HCT116 (cell line): ENCODE data around the gene PLA2G2E. TPM values are rescaled to one million over a fixed set of nuclear protein-coding genes. Genes with fewer than 3 reads are reported as not detected.
A peak's percentile ranks its signal among the peaks of the same experiment; 100 is the strongest.

ENCODE experiments used
- ATAC-seq: fragments of 200-7000 bp; cut with Tn5 transposase; 2 replicates; pipeline ENCODE4 v1.9.1; 2020; ENCODE audit warnings: mild to moderate bottlenecking, moderate library complexity
- BruUV-seq: library from RNA; stranded (reverse); fragments of 400-500 nt; replicated peaks from 2 replicates; lab custom pipeline; 2021; lab: Mats Ljungman, UMichigan
- CTCF ChIA-PET: fragments of 300-600 bp; sonication (Branson Sonifier 250); formaldehyde crosslinking; loops from one replicate; lab custom pipeline; 2021; ENCODE audit warnings: antibody characterized with exemption; lab: Charles Lee
- POLR2A ChIA-PET: fragments of 300-600, 350-600 bp; sonication (Branson Sonifier 250); formaldehyde crosslinking; loops from one replicate; lab custom pipeline; 2021; ENCODE audit warnings: antibody characterized with exemption; lab: Charles Lee
- RAD21 ChIA-PET, 2 experiments: fragments of 300-600 bp; sonication (Branson Sonifier 250); formaldehyde crosslinking; loops; one replicate each; lab custom pipeline; 2023; ENCODE audit warnings: low total read pairs in 2 of 2; ENCODE audit not compliant: uncharacterized antibody in 2 of 2, unreplicated experiment in 2 of 2, low non-redundant PET in 1 of 2; lab: Charles Lee
- DNase-seq: peaks from one replicate; pipeline ENCODE4 v3.0.0-alpha.2; 2010; ENCODE audit warnings: low read depth, low spot score
- H2AFZ ChIP-seq: fragments of 200-600 bp; shearing (Covaris generic), sonication (generic); 2 replicates; pipeline ENCODE4 v1.6.1; 2017; ENCODE audit warnings: low read depth, mixed run types, mixed read lengths, antibody characterized with exemption, low read length; ENCODE audit not compliant: poor library complexity, severe bottlenecking
- H3K27ac ChIP-seq: 2 replicates; pipeline ENCODE4 v1.5.1; 2012; ENCODE audit warnings: low read depth, low read length
- H3K27me3 ChIP-seq: fragments of 200-600 bp; sonication (generic); 2 replicates; pipeline ENCODE4 v1.6.1; 2016; ENCODE audit warnings: mixed run types, low read length, mixed read lengths; ENCODE audit not compliant: insufficient read depth
- H3K36me3 ChIP-seq, 2 experiments: fragments of 200-500 bp in 1 of 2; fragments of 200-600 bp in 1 of 2; sonication (Bioruptor generic) in 1 of 2; sonication (generic) in 1 of 2; 2 replicates each; pipeline versions ENCODE4 v1.5.1 to v1.6.1; 2014 to 2016; ENCODE audit warnings: low read length in 2 of 2, inconsistent platforms in 1 of 2, mixed read lengths in 1 of 2, mixed run types in 1 of 2; ENCODE audit not compliant: insufficient read depth in 2 of 2, control insufficient read depth in 1 of 2
- H3K4me1 ChIP-seq, 2 experiments: fragments of 200-600 bp in 1 of 2; sonication (generic) in 1 of 2; 2 replicates each; pipeline versions ENCODE4 v1.5.1 to v1.6.1; 2012 to 2017; ENCODE audit warnings: low read length in 2 of 2, inconsistent platforms in 1 of 2, mild to moderate bottlenecking in 1 of 2, mixed read lengths in 1 of 2, mixed run types in 1 of 2, moderate library complexity in 1 of 2; ENCODE audit not compliant: insufficient read depth in 2 of 2, control insufficient read depth in 1 of 2
- H3K4me2 ChIP-seq: fragments of 200-600 bp; sonication (generic); 2 replicates; pipeline ENCODE4 v1.6.1; 2017; ENCODE audit warnings: mixed run types, low read length, mixed read lengths
- H3K4me3 ChIP-seq, 2 experiments: fragments of 200-600 bp in 1 of 2; sonication (generic) in 1 of 2; replicated peaks in 1 of 2; 2 replicates each; pipeline ENCODE4 v1.5.1; 2011 to 2016; ENCODE audit warnings: low read length in 2 of 2, control low read depth in 1 of 2, low read depth in 1 of 2, mild to moderate bottlenecking in 1 of 2, mixed read lengths in 1 of 2, mixed run types in 1 of 2
- H3K79me2 ChIP-seq: fragments of 200-600 bp; sonication (generic); 2 replicates; pipeline ENCODE4 v1.6.1; 2017; ENCODE audit warnings: mild to moderate bottlenecking, mixed run types, low read length, moderate library complexity, mixed read lengths; ENCODE audit not compliant: insufficient read depth
- H3K9ac ChIP-seq: fragments of 200-600 bp; sonication (generic); 2 replicates; pipeline ENCODE4 v1.6.1; 2016; ENCODE audit warnings: low read length, mixed read lengths
- H3K9me2 ChIP-seq: fragments of 200-600 bp; sonication (generic), shearing (Covaris generic); 2 replicates; pipeline ENCODE4 v1.6.1; 2017; ENCODE audit warnings: mixed run types, mild to moderate bottlenecking, moderate library complexity; ENCODE audit not compliant: insufficient read depth
- H3K9me3 ChIP-seq, 2 experiments: fragments of 200-500 bp in 1 of 2; fragments of 200-600 bp in 1 of 2; sonication (Bioruptor generic) in 1 of 2; sonication (generic) in 1 of 2; 2 replicates each; pipeline ENCODE4 v1.6.1; 2014 to 2017; ENCODE audit warnings: low read length in 2 of 2, mixed read lengths in 2 of 2, inconsistent platforms in 1 of 2, low read depth in 1 of 2, mild to moderate bottlenecking in 1 of 2, mixed run types in 1 of 2, moderate library complexity in 1 of 2; ENCODE audit not compliant: control insufficient read depth in 1 of 2, insufficient read depth in 1 of 2
- H4K20me1 ChIP-seq: fragments of 200-600 bp; sonication (generic), shearing (Covaris generic); 2 replicates; pipeline ENCODE4 v1.6.1; 2017; ENCODE audit warnings: mixed run types, mild to moderate bottlenecking, moderate library complexity; ENCODE audit not compliant: insufficient read depth
- CBX3 ChIP-seq: IDR thresholded peaks from 2 replicates; pipeline ENCODE4 v1.6.1; 2012; ENCODE audit warnings: low read depth
- CEBPB ChIP-seq: IDR thresholded peaks from 2 replicates; pipeline ENCODE4 v1.6.1; 2012; ENCODE audit warnings: low read depth
- CTCF ChIP-seq, 3 experiments: fragments of 200-600 bp in 1 of 3; sonication (generic) in 1 of 3; IDR thresholded peaks in 2 of 3; conservative IDR thresholded peaks in 1 of 3; 2 replicates each; pipeline ENCODE4 v1.5.1; 2012 to 2017; ENCODE audit warnings: low read depth in 2 of 3, low read length in 2 of 3, antibody characterized with exemption in 1 of 3, borderline replicate concordance in 1 of 3, control low read depth in 1 of 3, mild to moderate bottlenecking in 1 of 3, mixed read lengths in 1 of 3, mixed run types in 1 of 3, moderate library complexity in 1 of 3; ENCODE audit not compliant: insufficient read depth in 1 of 3
- ELF1 ChIP-seq: IDR thresholded peaks from 2 replicates; pipeline ENCODE4 v1.6.1; 2012; ENCODE audit warnings: low read depth, borderline replicate concordance
- EZH2 ChIP-seq: fragments of 200-600 bp; sonication (generic); IDR thresholded peaks from 2 replicates; pipeline ENCODE4 v1.6.1; 2017; ENCODE audit warnings: antibody characterized with exemption, mixed run types
- JUND ChIP-seq: IDR thresholded peaks from 2 replicates; pipeline ENCODE4 v1.6.1; 2012
- POLR2AphosphoS5 ChIP-seq: IDR thresholded peaks from 2 replicates; pipeline ENCODE4 v1.6.1; 2011; ENCODE audit warnings: mild to moderate bottlenecking, low read depth, low read length, moderate library complexity
- RAD21 ChIP-seq: IDR thresholded peaks from 2 replicates; pipeline ENCODE4 v1.6.1; 2012; ENCODE audit warnings: low read depth, mild to moderate bottlenecking
- TCF7L2 ChIP-seq: IDR thresholded peaks from 2 replicates; pipeline ENCODE4 v1.7.0; 2011; ENCODE audit warnings: borderline replicate concordance, inconsistent platforms; ENCODE audit not compliant: insufficient read depth, insufficient read length; ENCODE audit errors: extremely low read depth
- YY1 ChIP-seq: IDR thresholded peaks from 2 replicates; pipeline ENCODE4 v1.6.1; 2011; ENCODE audit warnings: low read length, low read depth, moderate library complexity, mild to moderate bottlenecking; ENCODE audit not compliant: insufficient replicate concordance; ENCODE audit errors: extremely low read depth
- ZBTB33 ChIP-seq: IDR thresholded peaks from 2 replicates; pipeline ENCODE4 v1.6.1; 2011; ENCODE audit warnings: mild to moderate bottlenecking, low read length, moderate library complexity; ENCODE audit not compliant: insufficient replicate concordance; ENCODE audit errors: extremely low read depth
- ZFX ChIP-seq: fragments of 450-650 bp; IDR thresholded peaks from 2 replicates; pipeline ENCODE4 v1.6.1; 2017
- intact Hi-C: fragments of 100-400 bp; cut with micrococcal nuclease; formaldehyde crosslinking; loops from 2 replicates; pipeline ENCODE4 v1.10.0; 2022
- total RNA-seq: library from RNA; stranded (reverse); gene quantifications from one replicate; pipeline ENCODE4 v1.2.1, GENCODE V29; 2021; ENCODE audit not compliant: unreplicated experiment

Gene PLA2G2E
- total RNA-seq, 1 experiment from 2014 or later: not detected

- Histone ChIP-seq H3K9ac (no peak overlapping the region), H3K4me3 (no peak overlapping the region), H3K36me3 (no peaks in the 10 kb centered on the region), H3K27me3 (no peaks in the 10 kb centered on the region), H2AFZ (no peak overlapping the region), H3K79me2 (no peaks in the 10 kb centered on the region; the same call in 1 of the 2 replicates), H3K9me3 (no peaks in the 10 kb centered on the region), H3K4me2 (no peak overlapping the region), H3K27ac (no peak overlapping the region), H4K20me1 (no peaks in the 10 kb centered on the region), H3K4me1 (peaks cover 0 to 4% of the 10 kb centered on the region in 2 experiments; a peak in 3 of 4 replicates), H3K9me2 (no peaks in the 10 kb centered on the region)
- intact Hi-C loops: no loop called here
- BruUV-seq: no TSS peak
- ChIA-PET RAD21 (no interaction called here), POLR2A (no interaction called here), CTCF (interaction anchor here (0.5 to 0.8 kb wide), 2 partner anchors 162 to 1476 kb away, joined by 3 read pairs; no protein-coding TSS in a partner anchor)
- ATAC-seq (no peak), DNase-seq (no peak)
- TF ChIP-seq ELF1 (no peak), YY1 (no peak), ZFX (no peak), CEBPB (no peak), EZH2 (no peak), POLR2AphosphoS5 (no peak), CBX3 (no peak)
These were observed 46.2 kb downstream of the PLA2G2E start for GRCh38 chr1:19877181-19877750.

- H3K9ac ChIP-seq: no peak overlapping the region
- H3K27ac ChIP-seq: no peak overlapping the region
- H3K27me3 ChIP-seq: no peaks in the 10 kb centered on the region
- no peaks in the 10 kb centered on the region for H3K9me2 ChIP-seq
- no peaks in the 10 kb centered on the region for H3K9me3 ChIP-seq
- no peaks in the 10 kb centered on the region for H3K79me2 ChIP-seq
- intact Hi-C loops: loop anchor here (2.0 kb wide), 1 partner anchor 61 kb away; no protein-coding TSS in a partner anchor
- H3K4me1 ChIP-seq: peaks cover 0 to 2% of the 10 kb centered on the region in 2 experiments; a peak in 2 of 4 replicates
- BruUV-seq: no TSS peak
- no peaks in the 10 kb centered on the region for H4K20me1 ChIP-seq
- DNase-seq (no peak), ATAC-seq (peak; percentile 46)
- H3K36me3 ChIP-seq: no peaks in the 10 kb centered on the region
- H3K4me2 ChIP-seq: no peak overlapping the region
- POLR2A ChIA-PET: no interaction called here
- H3K4me3 ChIP-seq: no peak overlapping the region
- no peak overlapping the region for H2AFZ ChIP-seq
- TF ChIP-seq ZBTB33 (no peak), RAD21 (peak; percentile 47), CTCF (IDR thresholded peaks at IDR 0.05 in 2 of 3, conservative IDR thresholded peaks at IDR 0.05 in 1 of 3; ENCODE audit: borderline replicate concordance in 1 of 3, insufficient read depth in 1 of 3, low read depth in 2 of 3, low read length in 2 of 3) (peak; percentile 1 to 30 (median 9); a peak in 1 of 6 replicates), TCF7L2 (no peak), JUND (no peak)
- RAD21 ChIA-PET: no interaction called here
- CTCF ChIA-PET: interaction anchor here (2.8 kb wide), 1 partner anchor 10 kb away, joined by 14 read pairs; the partner anchor contains the start of gene OTUD3
These were observed 51.2 kb downstream of the PLA2G2E start for GRCh38 chr1:19872190-19872589.
